Neuronal stem cell (in vitro differentiated cells): Measurements from ENCODE around the gene MARCHF6.
A peak's percentile ranks its signal among the peaks of the same experiment; 100 is the strongest.

Source experiments
- DNase-seq: peaks from one replicate; pipeline ENCODE4 v3.0.0-alpha.2; 2013; ENCODE audit warnings: low spot score
- H2AFZ ChIP-seq: one replicate; pipeline ENCODE4 v1.6.1; 2013; ENCODE audit warnings: mild to moderate bottlenecking, low read length, inconsistent platforms
- H2AK5ac ChIP-seq: 2 replicates; pipeline ENCODE4 v1.6.1; 2013; ENCODE audit warnings: low read depth, mild to moderate bottlenecking, inconsistent platforms, low read length, moderate library complexity, mixed read lengths
- H2BK120ac ChIP-seq: 2 replicates; pipeline ENCODE4 v1.6.1; 2013; ENCODE audit warnings: low read depth, mild to moderate bottlenecking, inconsistent platforms, low read length, moderate library complexity, mixed read lengths
- H2BK12ac ChIP-seq: one replicate; pipeline ENCODE4 v1.6.1; 2013; ENCODE audit warnings: low read length, inconsistent platforms
- H2BK15ac ChIP-seq: 2 replicates; pipeline ENCODE4 v1.6.1; 2013; ENCODE audit warnings: mild to moderate bottlenecking, low read length, inconsistent platforms, mixed read lengths
- H2BK5ac ChIP-seq: one replicate; pipeline ENCODE4 v1.6.1; 2013; ENCODE audit warnings: inconsistent platforms, mild to moderate bottlenecking, low read length, moderate library complexity
- H3K14ac ChIP-seq: one replicate; pipeline ENCODE4 v1.6.1; 2013; ENCODE audit warnings: low read length, inconsistent platforms
- H3K18ac ChIP-seq: 2 replicates; pipeline ENCODE4 v1.6.1; 2013; ENCODE audit warnings: low read length, inconsistent platforms
- H3K23ac ChIP-seq: 2 replicates; pipeline ENCODE4 v1.6.1; 2013; ENCODE audit warnings: low read depth, mild to moderate bottlenecking, mixed read lengths, low read length, inconsistent platforms; ENCODE audit not compliant: poor library complexity
- H3K27ac ChIP-seq: replicated peaks from 3 replicates; pipeline ENCODE4 v1.5.1; 2013; ENCODE audit warnings: low read length, inconsistent platforms
- H3K27me3 ChIP-seq, 3 experiments: 2 replicates each; pipeline ENCODE4 v1.6.1; 2013; ENCODE audit warnings: low read length in 3 of 3, mild to moderate bottlenecking in 2 of 3, inconsistent platforms in 1 of 3, low read depth in 1 of 3, mixed read lengths in 1 of 3, moderate library complexity in 1 of 3; ENCODE audit not compliant: control insufficient read depth in 3 of 3, insufficient read depth in 3 of 3
- H3K36me3 ChIP-seq, 2 donors: replicated peaks in 1 of 2; 2 replicates each; pipeline ENCODE4 v1.6.1; 2013; ENCODE audit warnings: low read length in 2 of 2; ENCODE audit not compliant: control insufficient read depth in 2 of 2, insufficient read depth in 2 of 2
- H3K4ac ChIP-seq: 2 replicates; pipeline ENCODE4 v1.6.1; 2013; ENCODE audit warnings: inconsistent platforms, mild to moderate bottlenecking, low read length, moderate library complexity
- H3K4me1 ChIP-seq, 2 donors: 1 replicate in 1 of 2; 2 replicates in 1 of 2; pipeline ENCODE4 v1.6.1; 2013; ENCODE audit warnings: low read length in 2 of 2, low read depth in 1 of 2; ENCODE audit not compliant: control insufficient read depth in 2 of 2, insufficient read depth in 1 of 2
- H3K4me2 ChIP-seq: one replicate; pipeline ENCODE4 v1.6.1; 2013; ENCODE audit warnings: mild to moderate bottlenecking, low read length, inconsistent platforms; ENCODE audit not compliant: insufficient read depth, poor library complexity, severe bottlenecking
- H3K4me3 ChIP-seq, 2 donors: 2 replicates each; pipeline ENCODE4 v1.5.1; 2013; ENCODE audit warnings: low read length in 2 of 2, mild to moderate bottlenecking in 2 of 2, inconsistent platforms in 1 of 2, moderate library complexity in 1 of 2
- H3K79me1 ChIP-seq: one replicate; pipeline ENCODE4 v1.6.1; 2013; ENCODE audit warnings: low read depth, mild to moderate bottlenecking, inconsistent platforms, low read length, moderate library complexity
- H3K9ac ChIP-seq: one replicate; pipeline ENCODE4 v1.6.1; 2013; ENCODE audit warnings: mild to moderate bottlenecking, low read depth, low read length, inconsistent platforms; ENCODE audit not compliant: poor library complexity
- H3K9me3 ChIP-seq, 2 donors: replicated peaks in 1 of 2; 2 replicates each; pipeline versions ENCODE3 to v1.6.1; 2013; ENCODE audit warnings: low read length in 2 of 2, mild to moderate bottlenecking in 2 of 2, inconsistent platforms in 1 of 2, low read depth in 1 of 2, mixed read lengths in 1 of 2, moderate library complexity in 1 of 2; ENCODE audit not compliant: control insufficient read depth in 2 of 2, insufficient read depth in 1 of 2
- H4K8ac ChIP-seq: one replicate; pipeline ENCODE4 v1.6.1; 2013; ENCODE audit warnings: low read depth, mild to moderate bottlenecking, inconsistent platforms, low read length, moderate library complexity
- H4K91ac ChIP-seq: one replicate; pipeline ENCODE4 v1.6.1; 2013; ENCODE audit warnings: low read length, low read depth, mild to moderate bottlenecking, inconsistent platforms; ENCODE audit not compliant: poor library complexity
- WGBS, 2 donors: extraction: QIAGEN DNeasy Blood & Tissue Kit; methylation state at CpG; one replicate each; pipeline ENCODE4 v1.1.7; 2013; ENCODE audit warnings: missing lambda C conversion rate in 2 of 2, mixed read lengths in 1 of 2; ENCODE audit not compliant: insufficient read length in 2 of 2, insufficient replicate concordance in 1 of 2; ENCODE audit errors: extremely low coverage in 2 of 2; 5-methylcytosine and 5-hydroxymethylcytosine counted together

MARCHF6 gene

DNA sequence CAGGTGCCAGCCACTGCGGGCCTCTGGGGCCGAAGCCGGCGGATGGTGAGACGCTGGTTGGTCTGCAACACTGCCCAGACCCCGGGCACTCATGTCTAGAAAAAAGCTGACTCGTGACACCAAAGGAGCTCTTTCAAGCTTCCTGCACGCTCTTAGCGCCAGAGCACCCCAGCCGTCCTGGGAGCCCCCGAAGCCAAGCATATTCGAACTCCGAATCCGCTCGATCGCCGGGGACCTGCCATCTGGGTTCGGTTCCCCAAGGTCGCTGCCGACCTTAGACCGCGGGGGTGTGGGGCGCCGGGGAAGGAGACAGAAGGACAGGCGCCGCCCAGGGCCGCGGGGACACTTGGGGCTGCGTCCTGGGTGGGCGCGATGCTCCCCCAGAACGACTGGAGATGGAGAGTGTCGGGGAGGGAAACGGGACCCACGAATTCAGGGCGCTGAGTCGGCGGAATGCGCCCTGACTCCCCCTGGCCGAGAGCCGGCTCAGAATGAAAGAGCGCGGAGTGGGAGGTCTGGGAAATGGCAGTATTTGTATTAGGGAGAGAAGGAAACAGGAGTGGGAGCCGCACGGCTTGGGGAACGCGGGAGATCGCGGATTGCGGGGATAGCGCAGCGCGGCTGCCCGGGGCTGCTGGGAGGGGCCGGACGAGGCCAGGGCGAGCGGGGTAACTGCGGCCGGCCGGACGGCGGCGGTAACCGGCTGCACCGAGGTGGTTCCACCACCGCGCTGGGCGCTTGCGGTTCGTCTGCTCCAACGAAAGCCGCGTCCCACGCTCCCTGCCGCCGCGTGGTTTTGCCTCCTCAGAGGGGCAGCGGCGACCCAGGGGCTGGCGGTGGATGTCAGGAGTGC, 20.1 kb upstream of the MARCHF6 start:
- Histone ChIP-seq H3K9me3 (peaks cover 0 to 2% of the 10 kb centered on the region in 2 donors), H3K4me2 (peak overlapping the region; percentile 97), H3K27me3 (peaks cover 0 to 39% (median 7%) of the 10 kb centered on the region in 3 experiments), H2AK5ac (no peak overlapping the region), H3K4me3 (peak overlapping the region in 1 of 2 donors; percentile 82), H3K14ac (peak overlapping the region; percentile 26), H4K91ac (no peak overlapping the region), H2BK12ac (no peak overlapping the region), H2BK120ac (no peak overlapping the region), H3K4me1 (peaks cover 3% of the 10 kb centered on the region in 2 donors), H4K8ac (no peak overlapping the region), H3K18ac (peak overlapping the region; percentile 90), H3K4ac (no peak overlapping the region), H2BK5ac (no peak overlapping the region), H2AFZ (peak overlapping the region; percentile 42), H2BK15ac (no peak overlapping the region), H3K27ac (no peak overlapping the region), H3K23ac (peak overlapping the region; percentile 36), H3K9ac (peak overlapping the region; percentile 80), H3K79me1 (no peaks in the 10 kb centered on the region), H3K36me3 (no peaks in the 10 kb centered on the region)
- DNase-seq: no peak
- WGBS, 2 donors: no CpG with 5 or more reads among the region's 81 CpGs

DNA sequence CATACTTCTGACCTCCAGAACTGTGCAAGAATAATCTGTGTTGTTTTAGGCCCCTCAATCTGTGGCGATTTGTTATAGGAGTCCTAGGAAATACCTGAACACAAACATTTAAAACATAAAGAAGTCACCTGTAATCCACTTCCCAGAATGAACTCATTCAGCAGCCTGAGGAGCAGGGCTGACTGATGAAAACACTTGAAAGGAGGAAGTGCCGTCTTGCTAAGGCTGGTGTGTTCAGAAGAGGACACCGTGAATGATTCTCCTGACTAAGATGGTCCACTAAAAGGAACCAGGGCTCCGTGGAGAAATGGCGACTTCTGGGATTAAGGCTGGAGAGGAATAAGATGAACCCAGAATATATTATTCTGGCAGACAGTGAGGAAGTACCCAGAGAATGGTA, 18.7 kb upstream of the MARCHF6 start:
- H3K79me1 ChIP-seq: no peaks in the 10 kb centered on the region
- no peak overlapping the region for H3K4me2 ChIP-seq
- no peak overlapping the region for H2BK12ac ChIP-seq
- H2BK5ac ChIP-seq: no peak overlapping the region
- no peak overlapping the region for H2BK120ac ChIP-seq
- WGBS, 2 donors: no CpG with 5 or more reads among the region's 5 CpGs
- H3K4me3 ChIP-seq: no peak overlapping the region
- no peak overlapping the region for H3K18ac ChIP-seq
- H3K27ac ChIP-seq: no peak overlapping the region
- no peak overlapping the region for H3K14ac ChIP-seq
- no peak overlapping the region for H2AFZ ChIP-seq
- H3K4me1 ChIP-seq: peaks cover 11 to 12% of the 10 kb centered on the region in 2 donors
- no peak overlapping the region for H4K8ac ChIP-seq
- H3K27me3 ChIP-seq: peaks cover 0 to 39% (median 7%) of the 10 kb centered on the region in 3 experiments
- peaks cover 0 to 2% of the 10 kb centered on the region in 2 donors for H3K9me3 ChIP-seq
- H3K4ac ChIP-seq: no peak overlapping the region
- no peak overlapping the region for H3K23ac ChIP-seq
- H2BK15ac ChIP-seq: no peak overlapping the region
- H2AK5ac ChIP-seq: no peak overlapping the region
- H3K9ac ChIP-seq: no peak overlapping the region
- H4K91ac ChIP-seq: no peak overlapping the region
- H3K36me3 ChIP-seq: no peaks in the 10 kb centered on the region
- DNase-seq: no peak

DNA sequence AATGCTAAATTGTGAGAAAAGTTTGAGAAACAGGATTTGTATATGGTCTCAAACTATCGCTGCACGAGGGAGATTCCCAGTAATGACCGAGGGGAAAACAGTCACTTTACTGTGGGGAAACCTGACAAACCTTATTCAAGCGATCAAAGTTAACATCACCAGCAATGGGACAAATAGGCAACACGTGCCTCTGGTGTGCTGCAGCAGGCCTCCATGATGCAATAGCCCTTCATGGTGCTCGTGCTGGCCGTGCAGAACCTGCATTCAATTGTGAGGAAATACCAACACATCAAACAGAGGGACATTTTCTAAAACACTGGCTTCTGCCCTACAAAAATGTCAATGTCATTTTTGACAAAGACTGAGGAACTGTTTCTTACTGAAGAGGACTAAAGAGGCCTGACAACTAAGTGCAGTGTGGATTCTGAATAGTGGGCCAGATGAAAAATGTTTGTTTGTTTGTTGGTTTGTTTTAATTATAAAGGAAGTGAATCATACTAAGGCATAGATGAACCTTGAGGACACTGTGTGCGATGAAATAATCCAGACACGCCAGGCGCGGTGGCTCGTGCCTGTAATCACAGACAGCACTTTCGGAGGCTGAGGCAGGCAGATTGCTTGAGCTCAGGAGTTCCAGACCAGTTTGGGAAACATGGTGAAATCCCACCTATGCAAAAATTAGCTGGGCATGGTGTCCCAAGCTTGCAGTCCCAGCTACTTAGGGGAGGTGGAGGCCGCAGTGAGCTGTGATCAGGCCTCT, 17.6 kb upstream of the MARCHF6 start:
- H2BK120ac ChIP-seq: no peak overlapping the region

DNA sequence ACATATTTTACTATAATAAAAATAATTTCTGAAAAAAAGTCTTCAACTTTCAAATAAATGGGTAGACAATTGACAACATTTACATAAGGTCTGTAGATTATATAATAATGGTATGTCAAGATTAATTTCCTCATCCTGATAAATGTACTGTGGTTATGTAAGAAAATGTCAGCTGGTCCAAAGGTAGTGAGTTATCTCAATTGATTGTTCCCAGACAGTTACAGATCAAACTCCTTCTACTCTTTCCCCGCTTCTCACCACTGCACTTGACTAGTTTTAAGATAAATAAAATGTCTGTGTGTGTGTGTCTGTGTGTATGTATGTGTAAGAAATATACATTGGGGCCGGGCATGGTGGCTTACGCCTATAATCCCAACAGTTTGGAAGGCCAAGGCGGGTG, 16.4 kb upstream of the MARCHF6 start:
- H2BK12ac ChIP-seq: no peak overlapping the region
- no CpG with 5 or more reads among the region's 4 CpGs for WGBS, 2 donors
- H3K4ac ChIP-seq: no peak overlapping the region
- no peak overlapping the region for H3K27ac ChIP-seq
- no peak overlapping the region for H4K91ac ChIP-seq
- H3K27me3 ChIP-seq: peaks cover 0 to 22% (median 7%) of the 10 kb centered on the region in 3 experiments
- H2BK120ac ChIP-seq: no peak overlapping the region
- no peaks in the 10 kb centered on the region for H3K36me3 ChIP-seq
- H2BK15ac ChIP-seq: no peak overlapping the region
- DNase-seq: no peak
- no peak overlapping the region for H3K18ac ChIP-seq
- H2AFZ ChIP-seq: no peak overlapping the region
- no peaks in the 10 kb centered on the region for H3K79me1 ChIP-seq
- H3K23ac ChIP-seq: no peak overlapping the region
- no peak overlapping the region for H3K9ac ChIP-seq
- H4K8ac ChIP-seq: no peak overlapping the region
- no peak overlapping the region for H3K4me3 ChIP-seq
- peaks cover 15% of the 10 kb centered on the region in 2 donors for H3K4me1 ChIP-seq
- H3K9me3 ChIP-seq: peaks cover 0 to 2% of the 10 kb centered on the region in 2 donors
- no peak overlapping the region for H3K4me2 ChIP-seq
- H3K14ac ChIP-seq: no peak overlapping the region
- H2AK5ac ChIP-seq: no peak overlapping the region
- no peak overlapping the region for H2BK5ac ChIP-seq

More for the DNA sequence above, 17.6 kb upstream of the MARCHF6 start:
- no CpG with 5 or more reads among the region's 14 CpGs for WGBS, 2 donors
- Histone ChIP-seq H3K4me2 (no peak overlapping the region), H3K4me1 (peaks cover 15% of the 10 kb centered on the region in 2 donors), H2BK5ac (no peak overlapping the region), H2AFZ (peak overlapping the region; percentile 75), H3K4ac (no peak overlapping the region), H4K91ac (no peak overlapping the region), H3K27ac (no peak overlapping the region), H3K9ac (no peak overlapping the region), H2AK5ac (no peak overlapping the region), H2BK15ac (no peak overlapping the region), H3K79me1 (no peaks in the 10 kb centered on the region), H3K4me3 (no peak overlapping the region), H3K18ac (no peak overlapping the region), H3K14ac (no peak overlapping the region), H4K8ac (no peak overlapping the region), H3K27me3 (peaks cover 0 to 32% (median 7%) of the 10 kb centered on the region in 3 experiments), H3K36me3 (no peaks in the 10 kb centered on the region), H2BK12ac (no peak overlapping the region), H3K9me3 (peaks cover 0 to 2% of the 10 kb centered on the region in 2 donors), H3K23ac (no peak overlapping the region)
- no peak for DNase-seq
